ENCODE data around the gene CACNA1I.

Gene CACNA1I

GRCh38 chr22:39643311-39644083, 72.9 kb downstream of the CACNA1I start:
- no peak for TF ChIP-seq POLR2AphosphoS5 (IDR thresholded peaks at IDR 0.05; ENCODE audit: borderline replicate concordance, low read depth, low read length)
- TF ChIP-seq FOXP2 (optimal IDR thresholded peaks at IDR 0.05; ENCODE audit: control extremely low read depth, extremely low read length, insufficient read depth): no peak
- TF ChIP-seq EZH2 (IDR thresholded peaks at IDR 0.05): no peak
- Histone ChIP-seq H3K9ac (ENCODE audit: insufficient read length) (no peak overlapping the region), H3K36me3 (ENCODE audit: insufficient read depth, low read length) (peaks cover 28% of the 10 kb centered on the region), H3K27ac (no peak overlapping the region), H3K4me3 (no peak overlapping the region), H3K9me3 (ENCODE audit: low read depth, low read length) (no peaks in the 10 kb centered on the region)
- DNase-seq (ENCODE audit: low read depth, low spot score): no peak

DNA sequence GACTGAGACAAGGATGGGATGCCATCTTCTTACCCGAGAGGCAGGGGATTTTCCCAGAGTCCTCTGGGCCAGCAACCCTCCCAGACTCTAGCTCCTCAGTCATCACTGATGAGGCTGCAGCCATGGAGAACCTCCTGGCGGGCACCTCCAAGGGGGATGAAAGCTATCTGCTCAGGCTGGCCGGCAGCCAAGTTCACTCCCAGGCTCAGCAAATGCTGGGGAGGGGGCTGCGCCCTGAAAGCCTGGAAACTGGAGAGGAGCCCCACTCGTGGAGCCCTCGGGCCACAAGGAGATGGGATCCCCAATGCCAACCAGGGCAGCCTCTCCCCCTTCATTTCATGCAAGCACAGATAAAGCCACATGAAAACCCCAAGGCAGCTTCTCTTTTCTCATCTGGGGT, 75.0 kb downstream of the CACNA1I start:
- Histone ChIP-seq H3K27ac (no peak overlapping the region), H3K4me3 (no peak overlapping the region), H3K9ac (ENCODE audit: insufficient read length) (no peak overlapping the region), H3K36me3 (ENCODE audit: insufficient read depth, low read length) (peaks cover 17% of the 10 kb centered on the region; the same call in 1 of the 2 replicates), H3K9me3 (ENCODE audit: low read depth, low read length) (no peaks in the 10 kb centered on the region)
- no peak for DNase-seq (ENCODE audit: low read depth, low spot score)
- TF ChIP-seq POLR2AphosphoS5 (IDR thresholded peaks at IDR 0.05; ENCODE audit: borderline replicate concordance, low read depth, low read length) (no peak), FOXP2 (optimal IDR thresholded peaks at IDR 0.05; ENCODE audit: control extremely low read depth, extremely low read length, insufficient read depth) (no peak), EZH2 (IDR thresholded peaks at IDR 0.05) (no peak)

- peaks cover 7% of the 10 kb centered on the region; the same call in 1 of the 2 replicates for H3K36me3 ChIP-seq (ENCODE audit: insufficient read depth, low read length)
- H3K27ac ChIP-seq: no peak overlapping the region
- TF ChIP-seq EZH2 (IDR thresholded peaks at IDR 0.05): no peak
- TF ChIP-seq FOXP2 (optimal IDR thresholded peaks at IDR 0.05; ENCODE audit: control extremely low read depth, extremely low read length, insufficient read depth): no peak
- no peak for TF ChIP-seq POLR2AphosphoS5 (IDR thresholded peaks at IDR 0.05; ENCODE audit: borderline replicate concordance, low read depth, low read length)
- no peak overlapping the region for H3K9ac ChIP-seq (ENCODE audit: insufficient read length)
- H3K9me3 ChIP-seq (ENCODE audit: low read depth, low read length): no peaks in the 10 kb centered on the region
- no peak overlapping the region for H3K4me3 ChIP-seq
- no peak for DNase-seq (ENCODE audit: low read depth, low spot score)
These were observed 76.0 kb downstream of the CACNA1I start for GRCh38 chr22:39646398-39647063.

GRCh38 chr22:39647836-39648629, 77.5 kb downstream of the CACNA1I start:
- TF ChIP-seq FOXP2 (optimal IDR thresholded peaks at IDR 0.05; ENCODE audit: control extremely low read depth, extremely low read length, insufficient read depth) (no peak), EZH2 (IDR thresholded peaks at IDR 0.05) (no peak), POLR2AphosphoS5 (IDR thresholded peaks at IDR 0.05; ENCODE audit: borderline replicate concordance, low read depth, low read length) (no peak)
- no peaks in the 10 kb centered on the region for H3K9me3 ChIP-seq (ENCODE audit: low read depth, low read length)

DNA sequence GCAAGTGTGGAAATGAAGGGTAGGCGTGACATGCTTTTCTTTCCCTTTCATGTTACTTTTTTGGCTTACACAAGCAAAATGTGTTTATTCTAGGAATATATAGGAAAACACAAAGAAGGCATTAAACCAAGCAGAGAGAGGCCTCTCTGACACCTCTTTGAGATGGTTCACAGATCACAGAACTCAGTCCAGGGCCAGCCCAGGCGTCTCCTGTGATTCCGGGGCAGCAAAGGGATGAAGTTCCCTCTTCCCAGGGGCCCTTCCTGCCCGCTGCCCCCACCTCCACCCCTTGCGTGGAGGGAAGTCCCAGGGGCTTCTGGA, 78.0 kb downstream of the CACNA1I start:
- no peak overlapping the region for H3K4me3 ChIP-seq
- no peak overlapping the region for H3K9ac ChIP-seq (ENCODE audit: insufficient read length)
- no peaks in the 10 kb centered on the region for H3K9me3 ChIP-seq (ENCODE audit: low read depth, low read length)
- peaks cover 6% of the 10 kb centered on the region; the same call in 1 of the 2 replicates for H3K36me3 ChIP-seq (ENCODE audit: insufficient read depth, low read length)
- DNase-seq (ENCODE audit: low read depth, low spot score): no peak
- TF ChIP-seq FOXP2 (optimal IDR thresholded peaks at IDR 0.05; ENCODE audit: control extremely low read depth, extremely low read length, insufficient read depth): no peak
- TF ChIP-seq EZH2 (IDR thresholded peaks at IDR 0.05): no peak
- no peak for TF ChIP-seq POLR2AphosphoS5 (IDR thresholded peaks at IDR 0.05; ENCODE audit: borderline replicate concordance, low read depth, low read length)
- H3K27ac ChIP-seq: no peak overlapping the region

More at GRCh38 chr22:39647836-39648629, 77.5 kb downstream of the CACNA1I start:
- peaks cover 6% of the 10 kb centered on the region; the same call in 1 of the 2 replicates for H3K36me3 ChIP-seq (ENCODE audit: insufficient read depth, low read length)
- DNase-seq (ENCODE audit: low read depth, low spot score): no peak
- no peak overlapping the region for H3K4me3 ChIP-seq
- H3K9ac ChIP-seq (ENCODE audit: insufficient read length): no peak overlapping the region
- H3K27ac ChIP-seq: no peak overlapping the region

GRCh38 chr22:39649500-39650089, 79.0 kb downstream of the CACNA1I start:
- Histone ChIP-seq H3K9ac (ENCODE audit: insufficient read length) (no peak overlapping the region), H3K36me3 (ENCODE audit: insufficient read depth, low read length) (peaks cover 6% of the 10 kb centered on the region; the same call in 1 of the 2 replicates), H3K4me3 (no peak overlapping the region), H3K27ac (no peak overlapping the region), H3K9me3 (ENCODE audit: low read depth, low read length) (no peaks in the 10 kb centered on the region)
- TF ChIP-seq FOXP2 (optimal IDR thresholded peaks at IDR 0.05; ENCODE audit: control extremely low read depth, extremely low read length, insufficient read depth) (no peak), POLR2AphosphoS5 (IDR thresholded peaks at IDR 0.05; ENCODE audit: borderline replicate concordance, low read depth, low read length) (no peak), EZH2 (IDR thresholded peaks at IDR 0.05) (no peak)
- DNase-seq (ENCODE audit: low read depth, low spot score): no peak

DNA sequence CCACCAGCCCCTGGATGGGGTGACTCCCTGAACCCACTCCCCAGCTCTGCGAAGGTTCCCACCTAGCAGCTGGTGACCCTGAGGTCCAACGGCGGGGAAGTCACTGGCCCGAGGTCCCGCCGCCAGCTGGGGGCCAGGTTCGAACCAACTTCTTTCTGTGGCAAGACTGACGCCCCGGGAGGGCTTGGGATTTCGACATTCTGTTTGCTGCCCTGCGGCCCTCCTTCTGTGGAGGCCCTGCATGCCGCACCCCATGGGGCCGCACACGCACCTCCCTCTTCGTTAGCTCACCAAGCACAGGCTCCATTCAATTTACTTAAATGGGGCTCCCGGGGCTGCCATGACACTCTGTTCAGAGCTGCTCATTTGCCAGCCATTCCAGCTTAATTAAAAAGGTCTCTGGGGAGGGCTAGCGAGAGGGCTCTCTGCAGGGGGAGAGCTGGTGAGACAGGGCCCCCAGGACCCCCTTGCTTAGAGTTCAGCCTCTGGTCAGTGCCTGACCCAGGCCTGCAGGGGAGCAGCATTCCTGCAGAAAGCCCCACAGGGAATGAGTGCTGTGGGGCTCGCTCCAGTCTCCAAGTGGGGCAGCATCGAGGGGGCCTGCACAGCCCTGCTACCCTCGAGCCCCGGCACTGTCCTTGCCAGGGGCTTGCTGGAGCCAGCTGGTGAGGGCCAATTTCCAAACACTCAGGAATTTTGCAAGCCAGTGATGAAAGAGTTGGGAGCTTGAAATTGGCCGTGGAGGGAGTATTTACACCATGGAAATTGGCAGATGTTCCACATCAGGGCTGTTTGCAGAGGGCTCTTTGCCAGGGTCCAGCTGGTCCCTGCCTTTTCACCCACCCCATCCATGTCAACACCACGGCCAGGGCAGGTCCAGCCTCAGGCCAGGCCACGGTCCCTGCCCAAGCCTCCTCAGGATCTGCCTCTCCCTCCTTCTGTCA, 80.8 kb downstream of the CACNA1I start:
- no peak overlapping the region for H3K4me3 ChIP-seq
- DNase-seq (ENCODE audit: low read depth, low spot score): no peak
- no peak overlapping the region for H3K27ac ChIP-seq
- no peak overlapping the region for H3K9ac ChIP-seq (ENCODE audit: insufficient read length)
- TF ChIP-seq POLR2AphosphoS5 (IDR thresholded peaks at IDR 0.05; ENCODE audit: borderline replicate concordance, low read depth, low read length) (no peak), EZH2 (IDR thresholded peaks at IDR 0.05) (no peak), FOXP2 (optimal IDR thresholded peaks at IDR 0.05; ENCODE audit: control extremely low read depth, extremely low read length, insufficient read depth) (no peak)
- peaks cover 6% of the 10 kb centered on the region; the same call in 1 of the 2 replicates for H3K36me3 ChIP-seq (ENCODE audit: insufficient read depth, low read length)
- no peaks in the 10 kb centered on the region for H3K9me3 ChIP-seq (ENCODE audit: low read depth, low read length)

All from SK-N-MC (cell line).